Measurements from ENCODE around the gene CDK6.

GRCh38 chr7:92875173-92875572 lies 38.8 kb upstream of the CDK6 start:
- no peak for TF ChIP-seq POLR2A (IDR thresholded peaks at IDR 0.05)
- no peak for TF ChIP-seq CTCF (IDR thresholded peaks at IDR 0.05)

Data from transverse colon (tissue), 3 donors.